ENCODE data around the gene PCDHB14. TPM values are rescaled to one million over a fixed set of nuclear protein-coding genes. Genes with fewer than 3 reads are reported as not detected.
"Not testable (repeated sequence)": the region's sequence is repeated elsewhere in the genome, so short reads cannot be mapped to it uniquely, and the experiment has no call there.

Gene PCDHB14
- total and polyA plus RNA-seq, 4 experiments from 2014 or later = 0.14 to 0.15 TPM; not detected in 2

- peaks cover 0 to 11% (median 3%) of the 10 kb centered on the region in 4 donors for H3K4me1 Mint-ChIP-seq
- H3K36me3 Mint-ChIP-seq = no peaks in the 10 kb centered on the region
- no peaks in the 10 kb centered on the region for H3K27me3 ChIP-seq (ENCODE audit: insufficient read depth, low read length)
- H3K4me3 Mint-ChIP-seq = no peak within 1 kb of the TSS
- no peaks in the 10 kb centered on the region for H3K36me3 ChIP-seq (ENCODE audit: insufficient read depth, low read length)
- no peak within 1 kb of the TSS for H3K4me3 ChIP-seq (ENCODE audit: low read length in 2 of 2)
- H3K27ac ChIP-seq (ENCODE audit: low read depth, low read length) = no peak within 1 kb of the TSS
- peaks cover 0 to 39% (median 23%) of the 10 kb centered on the region in 8 donors for H3K9me3 Mint-ChIP-seq
- ChIA-PET CTCF (ENCODE audit: partially characterized antibody) (no interaction called here), POLR2A (ENCODE audit: partially characterized antibody) (no interaction called here)
- DNase-seq = no peak
- intact Hi-C loops (cut with micrococcal nuclease) = no loop called here
- no peaks in the 10 kb centered on the region for H3K4me1 ChIP-seq (ENCODE audit: insufficient read depth, low read length)
- peaks cover 18 to 29% of the 10 kb centered on the region in 2 donors for H3K27me3 Mint-ChIP-seq
- H3K9me3 ChIP-seq (ENCODE audit: control insufficient read depth in 1 of 2, low read length in 2 of 2) = no peaks in the 10 kb centered on the region
- H3K27ac Mint-ChIP-seq = no peak within 1 kb of the TSS
These were observed 40.9 kb upstream of the PCDHB14 start, which contains the start of gene PCDHB16 for GRCh38 chr5:141182248-141182647. Gene PCDHB16 (plus strand): TSS chr5:141182387. CDS start chr5:141182560, 173 bp downstream.

- H3K27ac ChIP-seq (ENCODE audit: low read depth, low read length); DNase-seq; H3K27ac Mint-ChIP-seq; intact Hi-C loops (cut with micrococcal nuclease); H3K27me3 ChIP-seq (ENCODE audit: insufficient read depth, low read length); H3K4me3 ChIP-seq (ENCODE audit: low read length in 2 of 2); H3K9me3 ChIP-seq (ENCODE audit: control insufficient read depth in 1 of 2, low read length in 2 of 2); H3K4me1 ChIP-seq (ENCODE audit: insufficient read depth, low read length); POLR2A ChIA-PET (ENCODE audit: partially characterized antibody); CTCF ChIA-PET (ENCODE audit: partially characterized antibody); H3K36me3 ChIP-seq (ENCODE audit: insufficient read depth, low read length); H3K4me3 Mint-ChIP-seq; H3K36me3 Mint-ChIP-seq: not testable (repeated sequence)
- H3K9me3 Mint-ChIP-seq = peaks cover 3 to 46% (median 27%) of the 10 kb centered on the region in 8 donors
- peaks cover 23 to 38% of the 10 kb centered on the region in 2 donors for H3K27me3 Mint-ChIP-seq
- H3K4me1 Mint-ChIP-seq = peaks cover 0 to 16% (median 5%) of the 10 kb centered on the region in 4 donors
These were observed 38.9 kb upstream of the PCDHB14 start for GRCh38 chr5:141184117-141184855.

DNA sequence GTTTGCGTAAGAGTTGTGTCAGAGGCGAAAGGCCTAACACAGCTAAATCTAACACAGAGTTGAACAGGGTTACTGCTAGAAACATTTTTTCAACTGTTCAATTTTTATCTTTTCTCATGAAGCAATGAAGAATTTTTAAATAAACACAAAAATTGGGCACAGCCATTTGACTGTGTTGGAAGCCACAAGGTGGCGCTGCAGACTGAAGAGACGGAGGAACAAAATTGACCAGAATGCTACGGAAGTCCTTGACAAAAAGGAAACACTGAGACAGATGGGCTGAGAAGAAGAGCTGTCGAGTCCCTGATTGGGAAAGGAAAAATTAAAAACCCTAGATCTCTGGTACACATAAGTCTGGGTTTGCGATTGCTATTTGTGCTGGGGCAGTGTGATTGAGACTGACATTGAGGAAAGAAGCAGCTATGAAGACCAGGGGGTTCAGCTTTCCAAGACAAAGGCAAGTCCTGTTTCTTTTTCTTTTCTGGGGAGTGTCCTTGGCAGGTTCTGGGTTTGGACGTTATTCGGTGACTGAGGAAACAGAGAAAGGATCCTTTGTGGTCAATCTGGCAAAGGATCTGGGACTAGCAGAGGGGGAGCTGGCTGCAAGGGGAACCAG lies 36.1 kb upstream of the PCDHB14 start, which contains the start of gene PCDHB9:
TSS of gene PCDHB9 (plus strand) at position 265 of the 616 bp plus-strand sequence. CDS start at position 423, 158 bp downstream.
- no peak within 1 kb of the TSS for H3K27ac ChIP-seq (ENCODE audit: low read depth, low read length)
- peak; percentile 15 to 57 (median 22) for DNase-seq
- ChIA-PET POLR2A (ENCODE audit: partially characterized antibody) (no interaction called here), CTCF (ENCODE audit: partially characterized antibody) (interaction anchor here (1.3 kb wide), 3 partner anchors 13 to 370 kb away, joined by 3 to 5 read pairs (median 3); no protein-coding TSS in a partner anchor)
- Mint-ChIP-seq H3K9me3 (peaks cover 3 to 54% (median 33%) of the 10 kb centered on the region in 8 donors), H3K4me1 (peaks cover 0 to 21% (median 5%) of the 10 kb centered on the region in 4 donors), H3K27ac (no peak within 1 kb of the TSS), H3K36me3 (peaks cover 3 to 4% of the 10 kb centered on the region in 2 donors), H3K27me3 (peaks cover 32 to 37% of the 10 kb centered on the region in 2 donors), H3K4me3 (peak within 1 kb of the TSS; percentile 5 to 75 (median 48))
- no peaks in the 10 kb centered on the region for H3K9me3 ChIP-seq (ENCODE audit: control insufficient read depth in 1 of 2, low read length in 2 of 2)
- H3K4me1 ChIP-seq (ENCODE audit: insufficient read depth, low read length) = no peaks in the 10 kb centered on the region
- H3K27me3 ChIP-seq (ENCODE audit: insufficient read depth, low read length) = no peaks in the 10 kb centered on the region
- H3K36me3 ChIP-seq (ENCODE audit: insufficient read depth, low read length) = no peaks in the 10 kb centered on the region
- intact Hi-C loops (cut with micrococcal nuclease) = loop anchor here (5.0 kb wide), 1 partner anchor 375 kb away; no protein-coding TSS in a partner anchor
- no peak within 1 kb of the TSS for H3K4me3 ChIP-seq (ENCODE audit: low read length in 2 of 2)

DNA sequence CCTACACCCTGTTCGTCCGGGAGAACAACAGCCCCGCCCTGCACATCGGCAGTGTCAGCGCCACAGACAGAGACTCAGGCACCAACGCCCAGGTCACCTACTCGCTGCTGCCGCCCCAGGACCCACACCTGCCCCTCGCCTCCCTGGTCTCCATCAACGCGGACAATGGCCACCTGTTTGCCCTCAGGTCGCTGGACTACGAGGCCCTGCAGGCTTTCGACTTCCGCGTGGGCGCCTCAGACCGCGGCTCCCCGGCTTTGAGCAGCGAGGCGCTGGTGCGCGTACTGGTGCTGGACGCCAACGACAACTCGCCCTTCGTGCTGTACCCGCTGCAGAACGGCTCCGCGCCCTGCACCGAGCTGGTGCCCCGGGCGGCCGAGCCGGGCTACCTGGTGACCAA lies 34.5 kb upstream of the PCDHB14 start:
- H3K36me3 ChIP-seq (ENCODE audit: insufficient read depth, low read length); H3K27ac Mint-ChIP-seq; DNase-seq; H3K4me1 ChIP-seq (ENCODE audit: insufficient read depth, low read length); H3K27ac ChIP-seq (ENCODE audit: low read depth, low read length); H3K9me3 ChIP-seq (ENCODE audit: control insufficient read depth in 1 of 2, low read length in 2 of 2); H3K36me3 Mint-ChIP-seq; POLR2A ChIA-PET (ENCODE audit: partially characterized antibody); H3K27me3 ChIP-seq (ENCODE audit: insufficient read depth, low read length); H3K4me3 ChIP-seq (ENCODE audit: low read length in 2 of 2); CTCF ChIA-PET (ENCODE audit: partially characterized antibody): not testable (repeated sequence)
- Mint-ChIP-seq H3K9me3 (peaks cover 2 to 57% (median 36%) of the 10 kb centered on the region in 8 donors), H3K4me1 (peaks cover 0 to 18% (median 6%) of the 10 kb centered on the region in 4 donors), H3K4me3 (peak overlapping the region in 1 of 8 donors; percentile 22), H3K27me3 (peaks cover 29 to 31% of the 10 kb centered on the region in 2 donors)
- intact Hi-C loops (cut with micrococcal nuclease) = loop anchor here (5.0 kb wide), 1 partner anchor 374 kb away; no protein-coding TSS in a partner anchor

GRCh38 chr5:141189131-141189530 lies 34.0 kb upstream of the PCDHB14 start:
- H3K27ac Mint-ChIP-seq; POLR2A ChIA-PET (ENCODE audit: partially characterized antibody): not testable (repeated sequence)

DNA sequence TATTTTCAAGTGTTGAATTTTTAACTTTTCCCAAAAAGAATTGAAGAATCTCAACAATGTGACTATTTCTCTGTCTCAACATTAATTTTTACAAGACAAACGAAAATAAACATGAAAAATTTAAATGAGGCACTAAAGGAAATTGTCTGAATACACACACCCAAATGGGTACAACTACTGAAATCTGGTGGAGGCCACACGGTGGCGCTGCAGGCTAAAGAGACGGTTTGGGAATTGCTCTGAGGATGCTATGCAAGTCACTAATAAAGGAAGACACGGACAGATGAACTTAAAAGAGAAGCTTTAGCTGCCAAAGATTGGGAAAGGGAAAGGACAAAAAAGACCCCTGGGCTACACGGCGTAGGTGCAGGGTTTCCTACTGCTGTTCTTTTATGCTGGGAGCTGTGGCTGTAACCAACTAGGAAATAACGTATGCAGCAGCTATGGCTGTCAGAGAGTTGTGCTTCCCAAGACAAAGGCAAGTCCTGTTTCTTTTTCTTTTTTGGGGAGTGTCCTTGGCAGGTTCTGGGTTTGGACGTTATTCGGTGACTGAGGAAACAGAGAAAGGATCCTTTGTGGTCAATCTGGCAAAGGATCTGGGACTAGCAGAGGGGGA lies 30.9 kb upstream of the PCDHB14 start, which contains the start of gene PCDHB10:
TSS of gene PCDHB10 (plus strand) at position 244 of the 616 bp plus-strand sequence. CDS start at position 444, 200 bp downstream.
- H3K4me3 ChIP-seq (ENCODE audit: low read length in 2 of 2) = no peak within 1 kb of the TSS
- H3K27me3 Mint-ChIP-seq = peaks cover 22% of the 10 kb centered on the region in 2 donors
- H3K4me1 ChIP-seq (ENCODE audit: insufficient read depth, low read length) = no peaks in the 10 kb centered on the region
- ChIA-PET POLR2A (ENCODE audit: partially characterized antibody) (no interaction called here), CTCF (ENCODE audit: partially characterized antibody) (no interaction called here)
- H3K36me3 ChIP-seq (ENCODE audit: insufficient read depth, low read length) = no peaks in the 10 kb centered on the region
- H3K27ac Mint-ChIP-seq = no peak within 1 kb of the TSS
- H3K36me3 Mint-ChIP-seq = peaks cover 3 to 5% of the 10 kb centered on the region in 2 donors
- no peaks in the 10 kb centered on the region for H3K9me3 ChIP-seq (ENCODE audit: control insufficient read depth in 1 of 2, low read length in 2 of 2)
- no peaks in the 10 kb centered on the region for H3K27me3 ChIP-seq (ENCODE audit: insufficient read depth, low read length)
- no peak within 1 kb of the TSS for H3K27ac ChIP-seq (ENCODE audit: low read depth, low read length)
- intact Hi-C loops (cut with micrococcal nuclease) = no loop called here
- peaks cover 0 to 12% (median 3%) of the 10 kb centered on the region in 4 donors for H3K4me1 Mint-ChIP-seq
- peak in 1 of 5 donors; percentile 44 for DNase-seq
- H3K4me3 Mint-ChIP-seq = peak within 1 kb of the TSS in 3 of 8 donors; percentile 18 to 55 (median 44)
- H3K9me3 Mint-ChIP-seq = peaks cover 4 to 61% (median 47%) of the 10 kb centered on the region in 8 donors

More at GRCh38 chr5:141189131-141189530, 34.0 kb upstream of the PCDHB14 start:
- H3K27ac ChIP-seq (ENCODE audit: low read depth, low read length); H3K36me3 ChIP-seq (ENCODE audit: insufficient read depth, low read length); H3K9me3 ChIP-seq (ENCODE audit: control insufficient read depth in 1 of 2, low read length in 2 of 2); H3K4me3 Mint-ChIP-seq; H3K4me3 ChIP-seq (ENCODE audit: low read length in 2 of 2); H3K27me3 ChIP-seq (ENCODE audit: insufficient read depth, low read length); DNase-seq; H3K36me3 Mint-ChIP-seq; CTCF ChIA-PET (ENCODE audit: partially characterized antibody); H3K4me1 ChIP-seq (ENCODE audit: insufficient read depth, low read length): not testable (repeated sequence)
- Mint-ChIP-seq H3K4me1 (peaks cover 0 to 18% (median 6%) of the 10 kb centered on the region in 4 donors), H3K27me3 (peaks cover 29 to 31% of the 10 kb centered on the region in 2 donors), H3K9me3 (peaks cover 2 to 57% (median 36%) of the 10 kb centered on the region in 8 donors)
- intact Hi-C loops (cut with micrococcal nuclease) = loop anchor here (5.0 kb wide), 1 partner anchor 373 kb away; no protein-coding TSS in a partner anchor
